GM12878 (cell line): ENCODE results near the gene LASP1. TPM values are rescaled to one million over a fixed set of nuclear protein-coding genes. Genes with fewer than 3 reads are reported as not detected.

Experiments used
- ATAC-seq: fragments of 200-7000 bp; cut with Tn5 transposase; 3 replicates; pipeline ENCODE4 v1.9.1; 2020; ENCODE audit warnings: mild to moderate bottlenecking, moderate library complexity
- BruUV-seq: library from RNA; stranded (reverse); fragments of 400-500 nt; replicated peaks from 2 replicates; lab custom pipeline; 2021; lab: Mats Ljungman, UMichigan
- CTCF ChIA-PET: fragments of 300-600 bp; sonication (Branson Sonifier 250); formaldehyde crosslinking; extraction: SDS; loops from one replicate; lab custom pipeline; 2021; ENCODE audit warnings: inconsistent platforms; lab: Yijun Ruan, JAX
- POLR2A ChIA-PET: fragments of 350-600 bp; formaldehyde crosslinking; extraction: SDS; loops from one replicate; lab custom pipeline; 2021; ENCODE audit warnings: inconsistent platforms; lab: Charles Lee
- RAD21 ChIA-PET: fragments of 300-600 bp; sonication (Branson Sonifier 250); formaldehyde crosslinking; loops from one replicate; lab custom pipeline; 2023; ENCODE audit warnings: antibody characterized with exemption; ENCODE audit not compliant: unreplicated experiment; lab: Charles Lee
- SMC1A ChIA-PET: fragments of 300-600 bp; sonication (Branson Sonifier 250); formaldehyde crosslinking; loops from one replicate; lab custom pipeline; 2023; ENCODE audit not compliant: unreplicated experiment, uncharacterized antibody; lab: Charles Lee
- DNase-seq: peaks from one replicate; pipeline ENCODE4 v3.0.0-alpha.2; 2011; ENCODE audit warnings: low read depth, low spot score
- FAIRE-seq: peaks from 3 replicates; lab custom pipeline; 2011; peaks lifted over from hg19 to GRCh38; lab: Jason Lieb, UNC
- H2AFZ ChIP-seq: 2 replicates; pipeline ENCODE4 v1.6.0; 2011; ENCODE audit warnings: low read depth, low read length, control low read depth; ENCODE audit not compliant: control insufficient read depth
- H3K27ac ChIP-seq: 2 replicates; pipeline ENCODE4 v1.5.1; 2011; ENCODE audit warnings: control low read depth; ENCODE audit not compliant: control insufficient read depth, insufficient read depth
- H3K27me3 ChIP-seq, 2 experiments: replicated peaks in 1 of 2; 2 replicates each; pipeline versions ENCODE4 v1.6.0 to v1.6.1; 2011; ENCODE audit warnings: low read length in 1 of 2; ENCODE audit not compliant: control insufficient read depth in 2 of 2, insufficient read depth in 2 of 2
- H3K36me3 ChIP-seq, 2 experiments: 2 replicates each; pipeline ENCODE4 v1.5.1; 2011; ENCODE audit warnings: low read length in 1 of 2; ENCODE audit not compliant: control insufficient read depth in 2 of 2, insufficient read depth in 2 of 2
- H3K4me1 ChIP-seq: 2 replicates; pipeline ENCODE4 v1.6.1; 2011; ENCODE audit warnings: mild to moderate bottlenecking, low read length, moderate library complexity, mixed read lengths; ENCODE audit not compliant: control insufficient read depth, insufficient read depth
- H3K4me2 ChIP-seq: 2 replicates; pipeline ENCODE4 v1.6.0; 2011; ENCODE audit warnings: control low read depth; ENCODE audit not compliant: control insufficient read depth, insufficient read depth
- H3K4me3 ChIP-seq: fragments of 200-600 bp; sonication (generic); 2 replicates; pipeline ENCODE4 v1.5.1; 2016
- H3K79me2 ChIP-seq: 2 replicates; pipeline ENCODE4 v1.6.0; 2011; ENCODE audit warnings: low read length; ENCODE audit not compliant: control insufficient read depth, insufficient read depth
- H3K9ac ChIP-seq: 2 replicates; pipeline ENCODE4 v1.8.0; 2011; ENCODE audit warnings: low read length, control low read depth, mixed read lengths; ENCODE audit not compliant: control insufficient read depth, insufficient read depth
- H3K9me3 ChIP-seq: replicated peaks from 3 replicates; pipeline ENCODE4 v1.5.1; 2011; ENCODE audit warnings: mild to moderate bottlenecking, low read length; ENCODE audit not compliant: control insufficient read depth, insufficient read depth
- H4K20me1 ChIP-seq: 2 replicates; pipeline ENCODE4 v1.6.0; 2011; ENCODE audit not compliant: control insufficient read depth, insufficient read depth
- BMI1 ChIP-seq: fragments of 450-650 bp; IDR thresholded peaks from 2 replicates; pipeline ENCODE4 v1.6.1; 2016; ENCODE audit warnings: mild to moderate bottlenecking, moderate library complexity, borderline replicate concordance
- ETV6 ChIP-seq, 2 experiments: fragments of 450-650 bp in 1 of 2; IDR thresholded peaks in 1 of 2; conservative IDR thresholded peaks in 1 of 2; 2 replicates each; pipeline ENCODE4 v1.6.1; 2014; ENCODE audit warnings: antibody characterized with exemption in 1 of 2, borderline replicate concordance in 1 of 2, low read depth in 1 of 2, mild to moderate bottlenecking in 1 of 2, moderate library complexity in 1 of 2
- KLF5 ChIP-seq: fragments of 450-650 bp; IDR thresholded peaks from 2 replicates; pipeline ENCODE4 v1.6.1; 2014; ENCODE audit warnings: mild to moderate bottlenecking; ENCODE audit not compliant: partially characterized antibody
- MTA2 ChIP-seq: fragments of 450-650 bp; IDR thresholded peaks from 2 replicates; pipeline ENCODE4 v1.6.1; 2016; ENCODE audit warnings: low read depth, mild to moderate bottlenecking, moderate library complexity
- MYB ChIP-seq: fragments of 150-350 bp; IDR thresholded peaks from 2 replicates; pipeline ENCODE4 v1.6.1; 2014; ENCODE audit warnings: mild to moderate bottlenecking, low read depth, low read length, borderline replicate concordance
- MYC ChIP-seq: IDR thresholded peaks from 2 replicates; pipeline ENCODE4 v1.6.1; 2011; ENCODE audit warnings: mild to moderate bottlenecking, low read length, moderate library complexity, inconsistent platforms; ENCODE audit not compliant: insufficient read depth, insufficient replicate concordance, insufficient read length, severe bottlenecking
- POU2F2 ChIP-seq: IDR thresholded peaks from 3 replicates; pipeline ENCODE4 v1.6.1; 2011; ENCODE audit warnings: low read depth, mild to moderate bottlenecking, low read length, borderline replicate concordance
- RFX5 ChIP-seq: IDR thresholded peaks from 2 replicates; pipeline ENCODE4 v1.6.1; 2011; ENCODE audit warnings: low read depth, low read length, improper control_type of control experiment
- SPI1 ChIP-seq: IDR thresholded peaks from 2 replicates; pipeline ENCODE4 v1.6.1; 2011; ENCODE audit warnings: low read depth, mild to moderate bottlenecking, low read length, moderate library complexity, borderline replicate concordance; ENCODE audit not compliant: insufficient read depth
- STAT3 ChIP-seq: IDR thresholded peaks from 2 replicates; pipeline ENCODE4 v1.6.1; 2011; ENCODE audit warnings: low read depth, low read length, improper control_type of control experiment
- ZNF622 ChIP-seq: fragments of 450-650 bp; IDR thresholded peaks from 2 replicates; pipeline ENCODE4 v1.6.1; 2017; ENCODE audit warnings: mild to moderate bottlenecking, inconsistent platforms
- WGBS: methylation state at CpG from one replicate; pipeline ENCODE4 v1.1.6; 2016; ENCODE audit warnings: low lambda C conversion rate; ENCODE audit not compliant: insufficient replicate concordance, insufficient coverage; ENCODE audit errors: missing lambda C conversion rate; 5-methylcytosine and 5-hydroxymethylcytosine counted together
- in situ Hi-C: fragments of 300-500 bp; cut with MboI; formaldehyde crosslinking; loops from 9 replicates; pipeline ENCODE4 v1.14.3; 2018; ENCODE audit warnings: mixed read lengths
- intact Hi-C: fragments of 100-400 bp; cut with micrococcal nuclease; formaldehyde crosslinking; loops from one replicate; pipeline ENCODE4 v1.14.2; 2022; ENCODE audit not compliant: unreplicated experiment
- polyA plus RNA-seq, 11 experiments: library from polyadenylated mRNA; depleted of rRNA in 4 of 11; unstranded in 6 of 11; stranded (reverse) in 5 of 11; fragments of >200 nt; fragmentation: Nextera tagmentation in 4 of 11; fragmentation: Illumina TruSeq in 1 of 11; extraction: Ambion mirVana in 4 of 11; extraction: Trizol in 1 of 11; gene quantifications; 1 replicate in 1 of 11; 2 replicates in 10 of 11; pipeline versions ENCODE4 v1.2.1 to v1.2.3, GENCODE V29; 2011 to 2016; ENCODE audit warnings: inconsistent platforms in 2 of 11, missing spikeins in 2 of 11, low read depth in 1 of 11
- total RNA-seq, 4 experiments: library from RNA; depleted of rRNA in 3 of 4; stranded (reverse); fragments of >200 nt in 3 of 4; fragmentation: Illumina TruSeq in 1 of 4; extraction: Trizol in 1 of 4; gene quantifications; 2 replicates each; pipeline versions ENCODE4 v1.2.1 to v1.2.3, GENCODE V29; 2013 to 2021
- TF ChIP-seq, protein P1 (sequence below): IDR thresholded peaks from 2 replicates; pipeline ENCODE4 v1.6.1; 2011; ENCODE audit warnings: borderline replicate concordance, low read depth, mild to moderate bottlenecking, moderate library complexity, mixed read lengths, low read length; ENCODE audit not compliant: insufficient read depth; ENCODE audit errors: extremely low read length
- TF ChIP-seq, protein P2 (sequence below): IDR thresholded peaks from 2 replicates; pipeline ENCODE4 v1.6.1; 2012; ENCODE audit warnings: low read depth, low read length, improper control_type of control experiment
- TF ChIP-seq, protein P3 (sequence below): fragments of 450-650 bp; formaldehyde crosslinking; IDR thresholded peaks from 2 replicates; pipeline ENCODE4 v1.4.0; 2022; ENCODE audit warnings: mild to moderate bottlenecking, moderate library complexity
- TF ChIP-seq, protein P4 (sequence below): fragments of 450-650 bp; IDR thresholded peaks from 2 replicates; pipeline ENCODE4 v1.6.1; 2017; ENCODE audit warnings: borderline replicate concordance

Gene LASP1
- total and polyA plus RNA-seq, 10 of the 15 experiments (the other 5 are each of a cell fraction or from before 2014, with no cell fraction given), result 21.0 to 114 (median 59.3) TPM

DNA sequence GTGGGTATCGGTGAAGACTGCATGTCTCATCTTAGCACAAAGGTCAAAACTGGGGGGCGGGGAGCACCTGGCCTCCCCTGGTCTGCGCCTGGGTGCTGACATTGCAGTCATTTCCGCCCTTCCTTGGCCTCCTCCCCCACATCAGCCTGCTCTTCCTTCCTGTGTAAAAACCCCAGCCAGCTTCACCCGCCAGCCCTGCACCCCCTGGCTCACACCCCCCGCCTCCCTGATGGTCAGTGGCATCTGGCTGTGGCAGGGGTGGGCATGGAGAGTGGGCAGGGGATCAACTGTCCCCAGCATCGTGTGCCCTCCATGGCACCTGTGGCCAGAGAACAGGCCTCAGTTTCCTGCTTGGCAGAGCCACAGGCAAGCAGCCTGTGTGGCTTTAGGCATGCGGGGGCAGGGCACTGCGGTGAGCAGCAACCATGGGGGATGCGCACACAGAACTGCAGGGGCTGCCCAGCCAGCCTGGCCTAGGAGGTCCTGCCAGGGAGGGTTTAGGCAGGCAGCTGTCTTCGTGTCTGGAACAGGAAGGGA lies 29.0 kb downstream of the LASP1 start:
- WGBS, result 3% methylated on average over 11 of the region's 11 CpGs
- Histone ChIP-seq H3K27ac (peak overlapping the region; percentile 96), H3K4me1 (peaks cover 28% of the 10 kb centered on the region), H3K79me2 (peaks cover 4% of the 10 kb centered on the region), H3K4me2 (peak overlapping the region; percentile 84), H3K9ac (peak overlapping the region; percentile 75), H4K20me1 (no peaks in the 10 kb centered on the region), H2AFZ (peak overlapping the region; percentile 75), H3K9me3 (no peaks in the 10 kb centered on the region; the same call in 2 of the 3 replicates), H3K36me3 (peaks cover 17 to 19% of the 10 kb centered on the region in 2 experiments), H3K27me3 (no peaks in the 10 kb centered on the region), H3K4me3 (peak overlapping the region; percentile 15; the same call in 1 of the 2 replicates)
- POLR2A ChIA-PET, result interaction anchor here (0.5 to 2.8 kb wide), 4 partner anchors 9 to 151 kb away, joined by 3 to 21 read pairs (median 8); partner anchors contain the start of genes LASP1 and RPL23
- intact Hi-C loops, result no loop called here
- DNase-seq (peak; percentile 64), ATAC-seq (peak; percentile 97), FAIRE-seq (peak; percentile 98)
- RAD21 ChIA-PET, result interaction anchor here (1.4 to 2.4 kb wide), 4 partner anchors 13 to 84 kb away, joined by 3 to 10 read pairs (median 8); partner anchors contain the start of gene LASP1
- CTCF ChIA-PET, result interaction anchor here (0.5 to 2.0 kb wide), 8 partner anchors 9 to 61 kb away, joined by 3 to 6 read pairs (median 4); partner anchors contain the start of gene LASP1
- in situ Hi-C loops, result no loop called here
- no TSS peak for BruUV-seq
- SMC1A ChIA-PET, result interaction anchor here (0.6 to 1.9 kb wide), 12 partner anchors 10 to 266 kb away, joined by 3 to 7 read pairs (median 4); partner anchors contain the start of genes LASP1 and LASP1NB
- TF ChIP-seq MYB, result no peak
- TF ChIP-seq KLF5, result no peak
- no peak for TF ChIP-seq STAT3
- TF ChIP-seq RFX5, result no peak
- peak in 1 of 2 experiments; percentile 98; a peak in 2 of 4 replicates for TF ChIP-seq ETV6 (conservative IDR thresholded peaks at IDR 0.05 in 1 of 2, IDR thresholded peaks at IDR 0.05 in 1 of 2; ENCODE audit: borderline replicate concordance in 1 of 2, low read depth in 1 of 2)
- TF ChIP-seq, protein P1, sequence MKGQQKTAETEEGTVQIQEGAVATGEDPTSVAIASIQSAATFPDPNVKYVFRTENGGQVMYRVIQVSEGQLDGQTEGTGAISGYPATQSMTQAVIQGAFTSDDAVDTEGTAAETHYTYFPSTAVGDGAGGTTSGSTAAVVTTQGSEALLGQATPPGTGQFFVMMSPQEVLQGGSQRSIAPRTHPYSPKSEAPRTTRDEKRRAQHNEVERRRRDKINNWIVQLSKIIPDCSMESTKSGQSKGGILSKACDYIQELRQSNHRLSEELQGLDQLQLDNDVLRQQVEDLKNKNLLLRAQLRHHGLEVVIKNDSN, result no peak
- TF ChIP-seq, protein P2, sequence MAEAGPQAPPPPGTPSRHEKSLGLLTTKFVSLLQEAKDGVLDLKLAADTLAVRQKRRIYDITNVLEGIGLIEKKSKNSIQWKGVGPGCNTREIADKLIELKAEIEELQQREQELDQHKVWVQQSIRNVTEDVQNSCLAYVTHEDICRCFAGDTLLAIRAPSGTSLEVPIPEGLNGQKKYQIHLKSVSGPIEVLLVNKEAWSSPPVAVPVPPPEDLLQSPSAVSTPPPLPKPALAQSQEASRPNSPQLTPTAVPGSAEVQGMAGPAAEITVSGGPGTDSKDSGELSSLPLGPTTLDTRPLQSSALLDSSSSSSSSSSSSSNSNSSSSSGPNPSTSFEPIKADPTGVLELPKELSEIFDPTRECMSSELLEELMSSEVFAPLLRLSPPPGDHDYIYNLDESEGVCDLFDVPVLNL, result no peak
- TF ChIP-seq MYC, result no peak
- TF ChIP-seq, protein P3, sequence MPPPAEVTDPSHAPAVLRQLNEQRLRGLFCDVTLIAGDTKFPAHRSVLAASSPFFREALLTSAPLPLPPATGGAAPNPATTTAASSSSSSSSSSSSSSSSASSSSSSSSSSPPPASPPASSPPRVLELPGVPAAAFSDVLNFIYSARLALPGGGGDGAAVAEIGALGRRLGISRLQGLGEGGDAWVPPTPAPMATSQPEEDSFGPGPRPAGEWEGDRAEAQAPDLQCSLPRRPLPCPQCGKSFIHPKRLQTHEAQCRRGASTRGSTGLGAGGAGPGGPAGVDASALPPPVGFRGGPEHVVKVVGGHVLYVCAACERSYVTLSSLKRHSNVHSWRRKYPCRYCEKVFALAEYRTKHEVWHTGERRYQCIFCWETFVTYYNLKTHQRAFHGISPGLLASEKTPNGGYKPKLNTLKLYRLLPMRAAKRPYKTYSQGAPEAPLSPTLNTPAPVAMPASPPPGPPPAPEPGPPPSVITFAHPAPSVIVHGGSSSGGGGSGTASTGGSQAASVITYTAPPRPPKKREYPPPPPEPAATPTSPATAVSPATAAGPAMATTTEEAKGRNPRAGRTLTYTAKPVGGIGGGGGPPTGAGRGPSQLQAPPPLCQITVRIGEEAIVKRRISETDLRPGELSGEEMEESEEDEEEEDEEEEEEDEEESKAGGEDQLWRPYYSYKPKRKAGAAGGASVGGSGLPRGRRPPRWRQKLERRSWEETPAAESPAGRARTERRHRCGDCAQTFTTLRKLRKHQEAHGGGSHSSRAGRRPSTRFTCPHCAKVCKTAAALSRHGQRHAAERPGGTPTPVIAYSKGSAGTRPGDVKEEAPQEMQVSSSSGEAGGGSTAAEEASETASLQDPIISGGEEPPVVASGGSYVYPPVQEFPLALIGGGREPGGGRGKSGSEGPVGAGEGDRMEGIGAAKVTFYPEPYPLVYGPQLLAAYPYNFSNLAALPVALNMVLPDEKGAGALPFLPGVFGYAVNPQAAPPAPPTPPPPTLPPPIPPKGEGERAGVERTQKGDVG (CRISPR knock-in tag), result 0 out of 2 replicates have a peak, but pooled peaks have one; percentile 28
- TF ChIP-seq, protein P4, sequence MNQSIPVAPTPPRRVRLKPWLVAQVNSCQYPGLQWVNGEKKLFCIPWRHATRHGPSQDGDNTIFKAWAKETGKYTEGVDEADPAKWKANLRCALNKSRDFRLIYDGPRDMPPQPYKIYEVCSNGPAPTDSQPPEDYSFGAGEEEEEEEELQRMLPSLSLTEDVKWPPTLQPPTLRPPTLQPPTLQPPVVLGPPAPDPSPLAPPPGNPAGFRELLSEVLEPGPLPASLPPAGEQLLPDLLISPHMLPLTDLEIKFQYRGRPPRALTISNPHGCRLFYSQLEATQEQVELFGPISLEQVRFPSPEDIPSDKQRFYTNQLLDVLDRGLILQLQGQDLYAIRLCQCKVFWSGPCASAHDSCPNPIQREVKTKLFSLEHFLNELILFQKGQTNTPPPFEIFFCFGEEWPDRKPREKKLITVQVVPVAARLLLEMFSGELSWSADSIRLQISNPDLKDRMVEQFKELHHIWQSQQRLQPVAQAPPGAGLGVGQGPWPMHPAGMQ, result no peak
- TF ChIP-seq BMI1, result no peak
- peak; percentile 62 for TF ChIP-seq MTA2
- TF ChIP-seq SPI1, result peak; percentile 27; the same call in 1 of the 2 replicates
- TF ChIP-seq ZNF622, result no peak
- no peak for TF ChIP-seq POU2F2
